ENCODE data around the gene TMEM204. TPM values are rescaled to one million over a fixed set of nuclear protein-coding genes. Genes with fewer than 3 reads are reported as not detected.

The TMEM204 gene
- total RNA-seq, 5 donors from 2014 or later (not counting 1 experiment from before 2014, with no cell fraction given): 33.1 to 158 (median 115) TPM

DNA sequence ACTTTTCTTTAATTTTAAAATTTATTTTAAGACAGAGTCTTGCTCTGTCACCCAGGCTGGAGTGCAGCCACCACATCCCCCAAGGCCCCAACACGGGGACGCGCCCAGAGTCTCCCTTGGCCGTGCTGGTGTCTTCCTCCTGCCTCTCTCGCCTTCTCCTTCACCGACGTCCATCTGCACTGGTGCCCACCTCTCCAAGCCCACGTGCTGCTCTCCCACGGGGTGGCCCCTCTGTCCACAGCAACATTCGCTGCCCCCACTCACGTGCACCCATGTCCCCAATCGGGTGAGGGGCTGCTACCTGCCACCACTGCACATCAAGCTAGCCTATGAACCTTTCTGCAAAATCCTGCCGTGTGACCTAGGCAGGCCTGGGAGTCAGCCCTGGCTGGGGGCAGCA is 3.1 kb downstream of the TMEM204 start:
- peaks cover 57 to 71% (median 70%) of the 10 kb centered on the region in 3 donors for H3K4me1 Mint-ChIP-seq
- WGBS (ENCODE audit: insufficient coverage): 62% methylated on average over 13 of the region's 13 CpGs

DNA sequence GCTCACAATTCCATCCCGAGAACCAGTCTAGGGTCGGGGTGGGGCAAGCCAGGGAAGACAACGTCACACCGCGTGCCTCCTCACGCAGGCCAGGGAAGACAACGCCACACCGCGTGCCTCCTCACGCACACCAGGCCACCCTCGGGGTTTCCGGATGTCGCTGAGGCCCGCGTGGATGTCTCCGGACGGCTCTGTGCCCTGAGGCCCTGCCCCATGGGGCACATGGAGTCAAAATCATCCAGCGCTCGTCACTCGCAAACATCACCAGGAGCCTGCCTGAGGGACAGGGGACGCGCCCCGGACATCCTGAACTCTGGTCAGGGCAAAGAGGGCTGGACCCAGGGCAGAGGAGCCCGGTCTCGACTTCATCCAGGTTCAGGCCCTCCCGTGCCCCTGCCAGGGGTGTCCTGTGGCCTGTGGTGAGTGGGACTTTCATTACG is 3.7 kb downstream of the TMEM204 start:
- H3K27ac Mint-ChIP-seq: peak overlapping the region; percentile 91
- Histone ChIP-seq H3K4me1 (ENCODE audit: control insufficient read depth in 1 of 2, extremely low read depth in 1 of 2, insufficient read depth in 2 of 2, low read length in 2 of 2) (peaks cover 22 to 87% of the 10 kb centered on the region in 2 experiments), H3K27me3 (replicated peaks in 1 of 2; ENCODE audit: control insufficient read depth in 2 of 2, extremely low read depth in 1 of 2, insufficient read depth in 2 of 2, low read length in 1 of 2) (no peaks in the 10 kb centered on the region), H3K27ac (ENCODE audit: low read length) (peak overlapping the region; percentile 36), H3K4me3 (ENCODE audit: control insufficient read depth in 1 of 2, extremely low read depth in 1 of 2, low read length in 1 of 2) (peak overlapping the region; percentile 44 to 80), H3K9me3 (no peaks in the 10 kb centered on the region), H3K36me3 (ENCODE audit: control insufficient read depth in 2 of 2, extremely low read depth in 1 of 2, insufficient read depth in 1 of 2, low read length in 1 of 2) (peaks cover 18 to 64% of the 10 kb centered on the region in 2 donors)
- H3K4me1 Mint-ChIP-seq: peaks cover 62 to 77% (median 74%) of the 10 kb centered on the region in 3 donors
- ChIA-PET CTCF (no interaction called here), POLR2A (no interaction called here)
- peak overlapping the region; percentile 97 to 100 (median 100) for H3K4me3 Mint-ChIP-seq
- no peaks in the 10 kb centered on the region for H3K27me3 Mint-ChIP-seq
- no peak for ATAC-seq (replicated peaks in 1 of 4)
- no peak for DNase-seq
- 74% methylated on average over 22 of the region's 27 CpGs for WGBS (ENCODE audit: insufficient coverage)
- no peaks in the 10 kb centered on the region for H3K9me3 Mint-ChIP-seq
- H3K36me3 Mint-ChIP-seq: peaks cover 36% of the 10 kb centered on the region

More for the DNA sequence above, 3.1 kb downstream of the TMEM204 start:
- Histone ChIP-seq H3K9me3 (no peaks in the 10 kb centered on the region), H3K27me3 (replicated peaks in 1 of 2; ENCODE audit: control insufficient read depth in 2 of 2, extremely low read depth in 1 of 2, insufficient read depth in 2 of 2, low read length in 1 of 2) (no peaks in the 10 kb centered on the region), H3K36me3 (ENCODE audit: control insufficient read depth in 2 of 2, extremely low read depth in 1 of 2, insufficient read depth in 1 of 2, low read length in 1 of 2) (peaks cover 12 to 60% of the 10 kb centered on the region in 2 donors), H3K27ac (ENCODE audit: low read length) (peak overlapping the region; percentile 36), H3K4me3 (ENCODE audit: control insufficient read depth in 1 of 2, extremely low read depth in 1 of 2, low read length in 1 of 2) (peak overlapping the region; percentile 15 to 80), H3K4me1 (ENCODE audit: control insufficient read depth in 1 of 2, extremely low read depth in 1 of 2, insufficient read depth in 2 of 2, low read length in 2 of 2) (peaks cover 22 to 85% of the 10 kb centered on the region in 2 experiments)
- ChIA-PET POLR2A (no interaction called here), CTCF (interaction anchor here in 1 of 2 donors (0.5 kb wide), 1 partner anchor 194 kb away, joined by 3 read pairs; no protein-coding TSS in a partner anchor)
- ATAC-seq (replicated peaks in 1 of 4) (no peak), DNase-seq (no peak)
- H3K4me3 Mint-ChIP-seq: peak overlapping the region; percentile 97 to 100 (median 100)
- no peaks in the 10 kb centered on the region for H3K9me3 Mint-ChIP-seq
- peak overlapping the region; percentile 91 for H3K27ac Mint-ChIP-seq
- H3K27me3 Mint-ChIP-seq: no peaks in the 10 kb centered on the region
- H3K36me3 Mint-ChIP-seq: peaks cover 32% of the 10 kb centered on the region

DNA sequence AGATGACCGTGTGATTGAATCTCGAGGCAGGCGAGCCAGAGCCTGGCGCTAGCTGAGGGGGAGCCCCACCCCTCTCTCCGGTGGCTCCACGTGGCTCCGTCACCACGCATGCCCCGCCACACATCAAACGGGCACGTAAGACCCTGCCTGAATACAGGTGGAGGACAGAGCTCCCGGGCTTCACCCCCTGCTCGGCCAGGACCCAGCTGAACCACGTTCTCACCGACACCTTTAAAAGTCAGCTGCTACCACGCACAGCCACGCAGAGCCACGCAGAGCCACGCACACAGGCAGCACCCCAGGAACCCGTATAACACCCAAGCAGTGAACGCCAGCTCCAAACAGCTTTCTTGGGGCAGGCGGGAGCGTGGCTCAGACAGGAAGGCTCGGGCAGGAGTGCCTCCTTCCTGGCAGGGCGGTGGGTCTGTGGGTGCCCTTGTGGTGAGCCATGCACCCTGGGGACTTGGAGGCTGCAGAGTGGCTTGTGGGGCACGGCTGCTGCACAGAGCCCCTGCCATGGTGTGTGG is 4.4 kb downstream of the TMEM204 start:
- peak overlapping the region; percentile 44 to 80 for H3K4me3 ChIP-seq (ENCODE audit: control insufficient read depth in 1 of 2, extremely low read depth in 1 of 2, low read length in 1 of 2)
- H3K27me3 ChIP-seq (replicated peaks in 1 of 2; ENCODE audit: control insufficient read depth in 2 of 2, extremely low read depth in 1 of 2, insufficient read depth in 2 of 2, low read length in 1 of 2): no peaks in the 10 kb centered on the region
- ChIA-PET POLR2A (no interaction called here), CTCF (no interaction called here)
- Mint-ChIP-seq H3K36me3 (peaks cover 39% of the 10 kb centered on the region), H3K9me3 (no peaks in the 10 kb centered on the region), H3K27me3 (no peaks in the 10 kb centered on the region), H3K27ac (peak overlapping the region; percentile 89 to 91), H3K4me3 (peak overlapping the region; percentile 97 to 100 (median 100)), H3K4me1 (peaks cover 63 to 78% (median 75%) of the 10 kb centered on the region in 3 donors)
- WGBS (ENCODE audit: insufficient coverage): 14% methylated on average over 25 of the region's 26 CpGs
- ATAC-seq (replicated peaks in 1 of 4) (peak in 3 of 4 experiments; percentile 11 to 30 (median 14)), DNase-seq (peak in 16 of 35 experiments; percentile 10 to 52 (median 34))
- peaks cover 20 to 87% of the 10 kb centered on the region in 2 experiments for H3K4me1 ChIP-seq (ENCODE audit: control insufficient read depth in 1 of 2, extremely low read depth in 1 of 2, insufficient read depth in 2 of 2, low read length in 2 of 2)
- H3K36me3 ChIP-seq (ENCODE audit: control insufficient read depth in 2 of 2, extremely low read depth in 1 of 2, insufficient read depth in 1 of 2, low read length in 1 of 2): peaks cover 22 to 71% of the 10 kb centered on the region in 2 donors
- no peaks in the 10 kb centered on the region for H3K9me3 ChIP-seq
- peak overlapping the region; percentile 36 for H3K27ac ChIP-seq (ENCODE audit: low read length)

DNA sequence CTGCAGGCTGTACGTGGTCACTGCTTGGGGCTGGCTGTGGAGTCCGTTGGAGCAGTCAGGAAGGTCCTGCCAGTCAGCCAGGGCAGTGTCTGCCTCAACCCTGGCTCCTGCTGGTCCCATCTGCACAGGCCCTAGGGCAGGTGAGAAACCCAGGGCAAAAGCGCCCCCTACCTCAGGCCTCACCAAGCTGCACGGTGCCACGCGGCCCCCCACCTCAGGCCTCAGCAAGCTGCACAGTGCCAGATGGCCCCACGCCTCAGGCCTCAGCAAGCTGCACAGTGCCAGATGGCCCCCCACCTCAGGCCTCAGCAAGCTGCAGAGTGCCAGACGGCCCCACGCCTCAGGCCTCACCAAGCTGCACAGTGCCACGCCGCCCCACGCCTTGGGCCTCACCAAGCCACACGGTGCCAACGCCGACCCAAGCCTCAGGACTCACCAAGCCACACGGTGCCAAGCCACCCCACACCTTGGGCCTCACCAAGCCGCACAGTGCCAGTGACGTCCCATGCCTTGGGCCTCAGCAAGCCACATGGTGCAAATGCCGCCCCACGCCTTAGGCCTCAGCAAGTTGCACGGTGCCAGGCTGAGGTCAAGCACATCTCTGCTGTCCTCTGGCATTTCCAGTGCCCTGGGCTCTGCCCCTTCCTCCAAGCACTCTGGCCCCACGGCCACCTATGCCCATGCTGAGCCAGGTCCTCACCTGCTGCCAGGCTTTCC is 5.5 kb downstream of the TMEM204 start:
- Histone ChIP-seq H3K36me3 (ENCODE audit: control insufficient read depth in 2 of 2, extremely low read depth in 1 of 2, insufficient read depth in 1 of 2, low read length in 1 of 2) (peaks cover 22 to 72% of the 10 kb centered on the region in 2 donors), H3K27me3 (replicated peaks in 1 of 2; ENCODE audit: control insufficient read depth in 2 of 2, extremely low read depth in 1 of 2, insufficient read depth in 2 of 2, low read length in 1 of 2) (no peaks in the 10 kb centered on the region), H3K9me3 (no peaks in the 10 kb centered on the region), H3K4me1 (ENCODE audit: control insufficient read depth in 1 of 2, extremely low read depth in 1 of 2, insufficient read depth in 2 of 2, low read length in 2 of 2) (peaks cover 20 to 93% of the 10 kb centered on the region in 2 experiments), H3K27ac (ENCODE audit: low read length) (no peak overlapping the region), H3K4me3 (ENCODE audit: control insufficient read depth in 1 of 2, extremely low read depth in 1 of 2, low read length in 1 of 2) (no peak overlapping the region)
- Mint-ChIP-seq H3K4me3 (peak overlapping the region; percentile 97 to 100 (median 100)), H3K4me1 (peaks cover 73 to 83% (median 80%) of the 10 kb centered on the region in 3 donors), H3K27ac (peak overlapping the region; percentile 89 to 91), H3K27me3 (no peaks in the 10 kb centered on the region), H3K9me3 (no peaks in the 10 kb centered on the region), H3K36me3 (peaks cover 42% of the 10 kb centered on the region)
- ChIA-PET CTCF (no interaction called here), POLR2A (no interaction called here)
- peak in 16 of 35 experiments; percentile 22 to 57 (median 40) for DNase-seq
- 85% methylated on average over 22 of the region's 22 CpGs for WGBS (ENCODE audit: insufficient coverage)
- ATAC-seq (replicated peaks in 1 of 4): peak in 3 of 4 experiments; percentile 27 to 49 (median 32)

DNA sequence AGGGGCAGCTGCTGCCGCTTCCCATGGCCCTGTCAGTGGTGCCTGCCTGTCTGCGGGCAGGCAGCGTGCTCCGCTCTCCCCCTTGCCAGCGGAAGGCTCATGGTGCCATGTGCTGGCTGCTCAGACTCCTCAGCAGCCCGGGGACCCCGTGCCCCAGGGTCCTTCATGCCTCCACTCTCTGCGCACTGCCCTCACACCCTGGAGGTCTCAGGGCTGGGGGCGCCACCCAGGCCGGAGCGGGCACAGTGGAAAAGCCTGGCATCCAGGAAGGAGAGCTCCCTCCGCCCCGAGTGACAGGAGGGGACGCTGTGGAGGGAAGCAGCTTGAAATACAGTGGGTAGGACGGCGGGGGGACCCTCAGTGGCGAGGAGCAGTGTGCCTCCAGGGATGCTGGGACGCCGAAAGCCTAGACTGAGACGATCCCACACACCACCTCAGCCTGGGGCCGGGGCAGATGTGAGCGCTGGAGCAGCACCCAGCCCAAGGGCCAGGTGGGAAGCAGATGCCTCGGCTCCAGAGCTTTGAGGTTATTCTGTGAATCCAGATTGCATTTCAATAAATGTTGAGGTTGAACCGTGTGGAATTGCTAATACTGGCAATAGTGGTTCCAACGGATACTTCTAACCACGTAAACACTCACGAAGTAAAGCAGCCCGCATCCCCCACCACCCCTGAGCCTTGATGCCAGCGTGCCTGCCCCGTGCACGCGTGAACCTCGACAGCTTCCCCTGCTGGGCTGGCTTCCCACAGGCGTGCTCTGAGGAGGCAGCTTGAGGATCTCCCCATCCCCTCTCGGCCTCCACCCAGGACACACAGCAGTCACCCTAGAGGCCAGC is 6.5 kb downstream of the TMEM204 start:
- H3K27me3 Mint-ChIP-seq: no peaks in the 10 kb centered on the region
- ChIA-PET CTCF (no interaction called here), POLR2A (no interaction called here)
- peak overlapping the region; percentile 4 to 71 for H3K27ac Mint-ChIP-seq
- WGBS (ENCODE audit: insufficient coverage): 89% methylated on average over 13 of the region's 35 CpGs
- Histone ChIP-seq H3K27ac (ENCODE audit: low read length) (no peak overlapping the region), H3K27me3 (replicated peaks in 1 of 2; ENCODE audit: control insufficient read depth in 2 of 2, extremely low read depth in 1 of 2, insufficient read depth in 2 of 2, low read length in 1 of 2) (no peaks in the 10 kb centered on the region), H3K4me3 (ENCODE audit: control insufficient read depth in 1 of 2, extremely low read depth in 1 of 2, low read length in 1 of 2) (no peak overlapping the region), H3K9me3 (no peaks in the 10 kb centered on the region), H3K4me1 (ENCODE audit: control insufficient read depth in 1 of 2, extremely low read depth in 1 of 2, insufficient read depth in 2 of 2, low read length in 2 of 2) (peaks cover 20 to 96% of the 10 kb centered on the region in 2 experiments), H3K36me3 (ENCODE audit: control insufficient read depth in 2 of 2, extremely low read depth in 1 of 2, insufficient read depth in 1 of 2, low read length in 1 of 2) (peaks cover 22 to 75% of the 10 kb centered on the region in 2 donors)
- ATAC-seq (replicated peaks in 1 of 4): no peak
- DNase-seq: no peak
- peak overlapping the region in 1 of 3 donors; percentile 100 for H3K4me3 Mint-ChIP-seq
- H3K36me3 Mint-ChIP-seq: peaks cover 38% of the 10 kb centered on the region
- no peaks in the 10 kb centered on the region for H3K9me3 Mint-ChIP-seq
- peaks cover 81 to 88% (median 82%) of the 10 kb centered on the region in 3 donors for H3K4me1 Mint-ChIP-seq

DNA sequence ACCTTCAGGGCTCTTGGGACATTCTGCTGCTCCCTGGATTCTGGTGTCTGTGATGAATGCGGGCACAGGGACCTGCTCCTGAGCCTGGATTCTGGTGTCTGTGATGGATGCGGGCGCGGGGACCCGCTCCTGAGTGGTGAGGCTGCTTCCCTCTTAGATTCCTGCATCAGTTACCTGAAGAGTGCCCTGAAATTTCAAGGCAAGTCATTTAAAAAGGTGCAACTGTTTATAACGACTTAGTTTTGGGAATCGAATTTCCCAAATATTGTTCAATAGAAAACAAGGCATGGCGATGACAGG is 7.0 kb downstream of the TMEM204 start:
- DNase-seq (no peak), ATAC-seq (replicated peaks in 1 of 4) (no peak)
- peaks cover 82 to 89% (median 86%) of the 10 kb centered on the region in 3 donors for H3K4me1 Mint-ChIP-seq
- peaks cover 35% of the 10 kb centered on the region for H3K36me3 Mint-ChIP-seq
- ChIA-PET POLR2A (no interaction called here), CTCF (no interaction called here)
- Histone ChIP-seq H3K27ac (ENCODE audit: low read length) (no peak overlapping the region), H3K4me1 (ENCODE audit: control insufficient read depth in 1 of 2, extremely low read depth in 1 of 2, insufficient read depth in 2 of 2, low read length in 2 of 2) (peaks cover 24 to 96% of the 10 kb centered on the region in 2 experiments), H3K36me3 (ENCODE audit: control insufficient read depth in 2 of 2, extremely low read depth in 1 of 2, insufficient read depth in 1 of 2, low read length in 1 of 2) (peaks cover 22 to 77% of the 10 kb centered on the region in 2 donors), H3K9me3 (no peaks in the 10 kb centered on the region), H3K4me3 (ENCODE audit: control insufficient read depth in 1 of 2, extremely low read depth in 1 of 2, low read length in 1 of 2) (no peak overlapping the region), H3K27me3 (replicated peaks in 1 of 2; ENCODE audit: control insufficient read depth in 2 of 2, extremely low read depth in 1 of 2, insufficient read depth in 2 of 2, low read length in 1 of 2) (no peaks in the 10 kb centered on the region)
- no peaks in the 10 kb centered on the region for H3K27me3 Mint-ChIP-seq
- peak overlapping the region; percentile 71 to 77 for H3K27ac Mint-ChIP-seq
- WGBS (ENCODE audit: insufficient coverage): 83% methylated on average over 8 of the region's 8 CpGs
- H3K9me3 Mint-ChIP-seq: no peaks in the 10 kb centered on the region
- H3K4me3 Mint-ChIP-seq: peak overlapping the region in 1 of 3 donors; percentile 100

Data from T-cell (primary cell).